ENCODE results near the gene LPXN.
A peak's percentile ranks its signal among the peaks of the same experiment; 100 is the strongest.

Gene LPXN

DNA sequence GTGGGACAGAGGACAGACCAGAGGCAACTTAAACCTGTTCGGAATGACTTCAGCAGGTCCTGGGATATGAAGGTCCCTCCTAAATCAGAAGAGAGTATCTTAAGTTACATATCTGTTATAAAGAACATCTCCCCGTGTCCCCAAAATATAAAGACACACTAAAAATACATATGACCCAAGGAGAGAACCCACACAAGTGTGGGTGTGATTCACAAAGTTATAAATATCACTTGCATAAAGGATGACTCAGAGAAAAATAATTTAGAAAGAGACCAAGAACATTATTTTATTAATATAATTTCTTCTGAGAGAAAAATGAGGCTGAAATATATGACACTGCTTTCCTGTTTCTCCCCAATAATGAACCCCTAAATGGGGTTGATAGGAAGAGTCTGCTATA, 82.0 kb downstream of the LPXN start:
- Histone ChIP-seq H3K27ac (no peak overlapping the region), H3K4me1 (peaks cover 19 to 40% (median 35%) of the 10 kb centered on the region in 10 experiments), H3K9ac (no peak overlapping the region), H3K4me3 (no peak overlapping the region), H3K36me3 (no peaks in the 10 kb centered on the region), H4K20me1 (no peaks in the 10 kb centered on the region), H3K27me3 (no peaks in the 10 kb centered on the region), H3K9me3 (replicated peaks in 1 of 11) (no peaks in the 10 kb centered on the region), H3K4me2 (peak overlapping the region in 10 of 11 experiments; percentile 16 to 57 (median 42); a peak in 15 of 22 replicates)
- TF ChIP-seq Cebpa-rat (IDR thresholded peaks at IDR 0.05), result no peak

DNA sequence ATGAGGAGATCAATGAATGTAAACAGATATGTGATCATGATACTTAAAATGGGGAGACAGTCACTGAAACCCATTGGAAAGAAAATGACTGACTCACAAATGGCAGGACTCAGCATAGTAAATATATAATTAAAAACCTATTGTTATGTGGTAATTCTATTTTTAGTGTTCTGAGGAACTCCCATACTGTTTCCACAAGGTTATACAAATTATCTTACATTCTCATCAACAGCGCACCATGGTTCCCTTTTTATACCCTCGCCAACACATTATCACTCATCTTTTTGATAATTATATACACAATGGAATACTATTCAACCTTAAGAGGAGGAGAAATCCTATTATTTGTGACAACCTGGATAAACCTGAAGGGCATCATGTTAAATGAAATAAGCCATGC, 84.8 kb downstream of the LPXN start:
- H3K4me3 ChIP-seq, result no peak overlapping the region
- no peaks in the 10 kb centered on the region for H4K20me1 ChIP-seq
- H3K36me3 ChIP-seq, result no peaks in the 10 kb centered on the region
- no peaks in the 10 kb centered on the region for H3K27me3 ChIP-seq
- no peak overlapping the region for H3K4me2 ChIP-seq
- H3K9me3 ChIP-seq (replicated peaks in 1 of 11), result no peaks in the 10 kb centered on the region
- TF ChIP-seq Cebpa-rat (IDR thresholded peaks at IDR 0.05), result no peak
- H3K9ac ChIP-seq, result no peak overlapping the region
- H3K4me1 ChIP-seq, result peaks cover 10 to 27% (median 23%) of the 10 kb centered on the region in 10 experiments
- H3K27ac ChIP-seq, result no peak overlapping the region

- H4K20me1 ChIP-seq, result no peaks in the 10 kb centered on the region
- no peaks in the 10 kb centered on the region for H3K27me3 ChIP-seq
- H3K4me1 ChIP-seq, result no peaks in the 10 kb centered on the region
- H3K9me3 ChIP-seq (replicated peaks in 1 of 11), result no peaks in the 10 kb centered on the region
- H3K27ac ChIP-seq, result no peak overlapping the region
- H3K36me3 ChIP-seq, result no peaks in the 10 kb centered on the region
- no peak overlapping the region for H3K4me2 ChIP-seq
- H3K9ac ChIP-seq, result no peak overlapping the region
- H3K4me3 ChIP-seq, result no peak overlapping the region
- no peak for TF ChIP-seq Cebpa-rat (IDR thresholded peaks at IDR 0.05)
Observed at GRCh38 chr11:58487170-58487569, 88.5 kb downstream of the LPXN start.

DNA sequence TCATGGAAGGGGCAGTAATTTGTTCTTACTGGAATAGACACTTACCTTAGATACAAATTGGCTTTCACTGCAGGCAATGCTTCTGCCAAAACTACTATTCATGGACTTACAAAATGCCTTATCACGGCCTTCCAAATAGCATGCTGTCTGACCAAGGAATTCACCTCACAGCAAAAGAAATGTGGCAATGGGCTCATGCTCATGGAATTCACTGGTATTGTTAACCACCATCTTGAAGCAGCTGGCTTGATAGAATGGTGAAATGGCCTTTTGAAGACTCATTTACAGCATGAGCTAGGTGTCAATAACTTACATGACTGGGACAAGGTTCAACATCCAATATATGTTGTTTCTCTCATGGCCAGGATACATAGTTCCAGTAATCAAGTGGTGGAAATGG, 89.7 kb downstream of the LPXN start:
- H3K27ac ChIP-seq, result no peak overlapping the region
- no peaks in the 10 kb centered on the region for H3K4me1 ChIP-seq
- H3K4me2 ChIP-seq, result no peak overlapping the region
- H3K4me3 ChIP-seq, result no peak overlapping the region
- H3K27me3 ChIP-seq, result no peaks in the 10 kb centered on the region
- H4K20me1 ChIP-seq, result no peaks in the 10 kb centered on the region
- no peak overlapping the region for H3K9ac ChIP-seq
- no peaks in the 10 kb centered on the region for H3K9me3 ChIP-seq (replicated peaks in 1 of 11)
- H3K36me3 ChIP-seq, result no peaks in the 10 kb centered on the region
- no peak for TF ChIP-seq Cebpa-rat (IDR thresholded peaks at IDR 0.05)

Data from BLaER1 treated with 17β-estradiol and CSF1 and Interleukin-3, amounts not matched to agents 10 nM and 100 nM (cell line).